ENCODE measurements around the gene TMEM156. TPM values are rescaled to one million over a fixed set of nuclear protein-coding genes. Genes with fewer than 3 reads are reported as not detected.

Gene TMEM156
- total RNA-seq, 6 experiments from 2014 or later: 0.29 to 2.8 (median 1.2) TPM; not detected in 1

DNA sequence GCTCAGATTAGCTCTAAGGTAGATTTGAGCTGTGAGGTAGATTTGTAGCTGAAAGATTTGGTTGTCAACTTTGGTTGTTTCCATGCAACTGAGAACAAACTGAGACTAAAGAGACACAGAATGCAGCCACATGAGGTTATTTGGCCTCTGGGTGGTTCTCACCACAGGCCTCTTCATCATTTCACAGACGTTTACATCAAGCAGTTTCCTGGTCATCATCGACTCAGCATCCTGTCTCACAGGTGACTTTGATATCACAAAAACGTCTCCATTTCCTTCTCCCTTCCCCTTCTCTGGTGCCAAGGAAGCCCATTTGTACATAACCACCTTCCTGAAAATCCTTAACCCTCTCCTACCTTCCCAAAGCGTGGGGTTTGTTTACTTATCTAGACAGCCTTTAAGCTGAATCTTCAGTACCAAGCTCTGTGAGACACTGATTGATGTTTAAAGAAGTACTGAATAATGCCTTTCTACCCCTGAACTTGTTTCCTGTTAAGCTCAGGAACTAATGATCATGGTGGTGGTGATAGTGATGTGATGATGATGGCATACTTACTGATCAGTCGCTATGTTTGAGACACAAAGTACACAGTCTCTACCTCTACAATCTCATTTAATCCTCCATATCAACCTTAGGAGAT is 82.7 kb downstream of the TMEM156 start:
- Histone ChIP-seq H3K4me1 (peaks cover 0 to 36% (median 19%) of the 10 kb centered on the region in 4 donors), H3K36me3 (peaks cover 0 to 5% (median 1%) of the 10 kb centered on the region in 4 donors), H3K27ac (peak overlapping the region; percentile 65 to 78 (median 69)), H3K9me3 (no peaks in the 10 kb centered on the region), H3K27me3 (no peaks in the 10 kb centered on the region), H3K4me3 (no peak overlapping the region)
- ATAC-seq (peak in 3 of 4 donors; percentile 13 to 42 (median 18)), DNase-seq (no peak)
- WGBS (ENCODE audit: insufficient coverage, low coverage, low lambda C conversion rate, missing lambda C conversion rate): 48% methylated on average over 5 of the region's 5 CpGs
- intact Hi-C loops (cut with DNase I): no loop called here
- TF ChIP-seq, protein P1, sequence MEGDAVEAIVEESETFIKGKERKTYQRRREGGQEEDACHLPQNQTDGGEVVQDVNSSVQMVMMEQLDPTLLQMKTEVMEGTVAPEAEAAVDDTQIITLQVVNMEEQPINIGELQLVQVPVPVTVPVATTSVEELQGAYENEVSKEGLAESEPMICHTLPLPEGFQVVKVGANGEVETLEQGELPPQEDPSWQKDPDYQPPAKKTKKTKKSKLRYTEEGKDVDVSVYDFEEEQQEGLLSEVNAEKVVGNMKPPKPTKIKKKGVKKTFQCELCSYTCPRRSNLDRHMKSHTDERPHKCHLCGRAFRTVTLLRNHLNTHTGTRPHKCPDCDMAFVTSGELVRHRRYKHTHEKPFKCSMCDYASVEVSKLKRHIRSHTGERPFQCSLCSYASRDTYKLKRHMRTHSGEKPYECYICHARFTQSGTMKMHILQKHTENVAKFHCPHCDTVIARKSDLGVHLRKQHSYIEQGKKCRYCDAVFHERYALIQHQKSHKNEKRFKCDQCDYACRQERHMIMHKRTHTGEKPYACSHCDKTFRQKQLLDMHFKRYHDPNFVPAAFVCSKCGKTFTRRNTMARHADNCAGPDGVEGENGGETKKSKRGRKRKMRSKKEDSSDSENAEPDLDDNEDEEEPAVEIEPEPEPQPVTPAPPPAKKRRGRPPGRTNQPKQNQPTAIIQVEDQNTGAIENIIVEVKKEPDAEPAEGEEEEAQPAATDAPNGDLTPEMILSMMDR (IDR thresholded peaks at IDR 0.05): no peak
- peak; percentile 18 for TF ChIP-seq POLR2A (IDR thresholded peaks at IDR 0.05)

DNA sequence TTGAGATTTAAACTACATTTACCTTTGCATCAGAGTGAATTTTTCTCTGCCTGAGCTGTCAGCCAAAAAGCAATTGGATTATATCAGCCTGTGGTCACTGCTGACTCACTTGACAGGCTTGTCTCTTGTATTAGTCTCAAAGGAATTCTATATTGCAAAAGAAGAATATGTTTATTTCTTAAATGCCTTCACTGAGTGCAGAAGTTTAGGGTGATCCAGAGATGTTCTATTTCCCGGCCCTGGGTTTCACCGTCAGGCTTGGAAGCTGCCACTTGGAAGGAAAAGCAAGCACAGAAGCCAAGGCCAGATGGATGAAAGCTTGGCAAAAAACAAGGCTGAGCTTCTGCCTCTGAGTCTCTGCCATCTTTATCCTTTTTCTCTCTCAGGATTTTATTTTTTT is 83.7 kb downstream of the TMEM156 start:
- intact Hi-C loops (cut with DNase I): no loop called here
- ATAC-seq (peak; percentile 39 to 67 (median 48)), DNase-seq (peak in 1 of 3 donors; percentile 58)
- Histone ChIP-seq H3K4me3 (no peak overlapping the region), H3K27ac (peak overlapping the region; percentile 40 to 78 (median 65)), H3K36me3 (peaks cover 0 to 15% (median 8%) of the 10 kb centered on the region in 4 donors), H3K27me3 (no peaks in the 10 kb centered on the region), H3K9me3 (no peaks in the 10 kb centered on the region), H3K4me1 (peaks cover 0 to 39% (median 19%) of the 10 kb centered on the region in 4 donors)
- WGBS (ENCODE audit: insufficient coverage, low coverage, low lambda C conversion rate, missing lambda C conversion rate): 29% methylated on average over 2 of the region's 2 CpGs
- TF ChIP-seq, protein P1 (IDR thresholded peaks at IDR 0.05): no peak
- TF ChIP-seq POLR2A (IDR thresholded peaks at IDR 0.05): no peak

DNA sequence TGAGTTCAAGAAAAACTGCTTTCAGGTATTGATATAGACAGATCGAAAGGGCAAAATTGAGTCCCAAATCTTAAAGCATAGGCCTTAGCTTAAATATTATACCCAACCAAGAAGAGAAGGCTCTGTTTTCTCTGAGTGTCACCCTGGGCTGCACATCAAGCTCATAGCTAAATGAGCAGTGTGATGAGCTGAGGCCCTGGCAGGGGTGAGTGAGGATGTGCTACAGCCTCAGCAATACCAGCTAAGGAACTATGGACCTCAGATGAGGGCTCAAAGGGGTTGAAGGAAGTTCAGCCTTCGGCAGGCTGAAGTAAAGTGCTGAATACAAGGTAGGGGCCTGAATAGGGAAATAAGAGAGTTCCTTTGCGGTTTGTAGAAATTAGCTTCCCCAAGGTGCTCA is 85.3 kb downstream of the TMEM156 start:
- no peak for TF ChIP-seq POLR2A (IDR thresholded peaks at IDR 0.05)
- TF ChIP-seq, protein P1 (IDR thresholded peaks at IDR 0.05): no peak
- H3K27me3 ChIP-seq: no peaks in the 10 kb centered on the region
- WGBS (ENCODE audit: insufficient coverage, low coverage, low lambda C conversion rate, missing lambda C conversion rate): 84% methylated on average over 3 of the region's 3 CpGs
- DNase-seq (no peak), ATAC-seq (no peak)
- peaks cover 0 to 28% (median 14%) of the 10 kb centered on the region in 4 donors for H3K36me3 ChIP-seq
- peaks cover 0 to 39% (median 19%) of the 10 kb centered on the region in 4 donors for H3K4me1 ChIP-seq
- no peak overlapping the region for H3K27ac ChIP-seq
- intact Hi-C loops (cut with DNase I): no loop called here
- no peaks in the 10 kb centered on the region for H3K9me3 ChIP-seq
- no peak overlapping the region for H3K4me3 ChIP-seq

DNA sequence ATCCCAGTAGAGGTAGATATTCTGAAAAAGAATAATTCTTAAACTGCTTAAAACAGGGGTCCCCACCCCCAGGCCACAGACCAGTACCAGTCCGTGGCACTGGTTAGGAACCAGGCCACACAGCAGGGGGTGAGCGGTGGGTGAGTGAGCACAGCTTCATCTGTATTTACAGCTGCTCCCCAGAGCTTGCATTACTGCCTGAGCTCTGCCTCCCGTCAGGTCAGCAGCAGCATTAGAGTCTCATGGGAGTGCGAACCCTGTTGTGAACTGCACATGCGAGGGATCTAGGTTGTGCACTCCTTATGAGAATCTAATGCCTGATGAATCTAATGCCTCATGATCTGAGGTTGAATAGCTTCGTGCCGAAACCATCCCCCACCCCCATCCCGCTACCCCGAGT is 87.8 kb downstream of the TMEM156 start:
- no peak for TF ChIP-seq POLR2A (IDR thresholded peaks at IDR 0.05)
- TF ChIP-seq, protein P1 (IDR thresholded peaks at IDR 0.05): no peak
- DNase-seq (no peak), ATAC-seq (no peak)
- intact Hi-C loops (cut with DNase I): no loop called here
- Histone ChIP-seq H3K27ac (no peak overlapping the region), H3K4me3 (no peak overlapping the region), H3K9me3 (no peaks in the 10 kb centered on the region), H3K4me1 (peaks cover 0 to 28% (median 14%) of the 10 kb centered on the region in 4 donors), H3K36me3 (peaks cover 0 to 52% (median 20%) of the 10 kb centered on the region in 4 donors), H3K27me3 (no peaks in the 10 kb centered on the region)
- WGBS (ENCODE audit: insufficient coverage, low coverage, low lambda C conversion rate, missing lambda C conversion rate): 98% methylated on average over 7 of the region's 9 CpGs

Measured in right lobe of liver (tissue), 6 donors.